HepG2 (cell line): ENCODE results near the gene CLEC11A. TPM values are rescaled to one million over a fixed set of nuclear protein-coding genes. Genes with fewer than 3 reads are reported as not detected.
"Not testable (repeated sequence)": the region's sequence is repeated elsewhere in the genome, so short reads cannot be mapped to it uniquely, and the experiment has no call there.

Experiments
- ATAC-seq: fragments of 200-7000 bp; cut with Tn5 transposase; 3 replicates; pipeline ENCODE4 v1.9.1; 2020; ENCODE audit warnings: mild to moderate bottlenecking, moderate library complexity
- BruUV-seq: library from RNA; stranded (reverse); fragments of 400-500 nt; replicated peaks from 2 replicates; lab custom pipeline; 2021; lab: Mats Ljungman, UMichigan
- CTCF ChIA-PET: fragments of 300-600 bp; formaldehyde crosslinking; extraction: SDS; loops from one replicate; lab custom pipeline; 2021; ENCODE audit warnings: low total read pairs, inconsistent platforms, low intra/inter-chr PET ratio; lab: Yijun Ruan, JAX
- POLR2A ChIA-PET: fragments of 350-600 bp; sonication (Branson Sonifier 250); formaldehyde crosslinking; loops from one replicate; lab custom pipeline; 2020; ENCODE audit warnings: antibody characterized with exemption, inconsistent platforms; lab: Yijun Ruan, JAX
- DNase-seq: peaks from one replicate; pipeline ENCODE4 v3.0.0-alpha.2; 2015; ENCODE audit warnings: low spot score
- FAIRE-seq: peaks from 3 replicates; lab custom pipeline; 2011; peaks lifted over from hg19 to GRCh38; lab: Jason Lieb, UNC
- H2AFZ ChIP-seq: one replicate; pipeline ENCODE4 v1.6.1; 2011; ENCODE audit warnings: low read length, inconsistent platforms
- H3K27ac ChIP-seq: fragments of 300-600 bp; 3 replicates; pipeline ENCODE4 v1.8.0; 2011; ENCODE audit warnings: mixed run types, mild to moderate bottlenecking, mixed read lengths, low read length, inconsistent platforms; ENCODE audit not compliant: insufficient read depth; ENCODE audit errors: extremely low read length
- H3K27me3 ChIP-seq, 2 experiments: fragments of 200-600 bp in 1 of 2; 2 replicates in 1 of 2; 3 replicates in 1 of 2; pipeline versions ENCODE4 v1.6.0 to v1.8.0; 2011; ENCODE audit warnings: low read length in 2 of 2, mild to moderate bottlenecking in 2 of 2, moderate library complexity in 2 of 2, inconsistent platforms in 1 of 2; ENCODE audit not compliant: insufficient read depth in 2 of 2, control insufficient read depth in 1 of 2
- H3K36me3 ChIP-seq, 2 experiments: fragments of 200-600 bp in 1 of 2; replicated peaks in 1 of 2; 2 replicates in 1 of 2; 3 replicates in 1 of 2; pipeline versions ENCODE4 v1.5.1 to v1.8.0; 2011; ENCODE audit warnings: low read length in 2 of 2, inconsistent platforms in 1 of 2; ENCODE audit not compliant: insufficient read depth in 2 of 2, control insufficient read depth in 1 of 2
- H3K4me1 ChIP-seq: 2 replicates; pipeline ENCODE4 v1.5.1; 2012; ENCODE audit warnings: low read length, inconsistent platforms; ENCODE audit not compliant: insufficient read depth
- H3K4me2 ChIP-seq: 2 replicates; pipeline ENCODE4 v1.6.0; 2011; ENCODE audit warnings: low read depth, low read length, inconsistent platforms
- H3K4me3 ChIP-seq, 3 experiments: fragments of 200-600 bp in 1 of 3; sonication (generic), shearing (Covaris generic) in 1 of 3; replicated peaks in 1 of 3; 2 replicates each; pipeline ENCODE4 v1.5.1; 2011 to 2016; ENCODE audit warnings: low read length in 3 of 3, inconsistent platforms in 2 of 3, low read depth in 2 of 3, mild to moderate bottlenecking in 2 of 3, control low read depth in 1 of 3, mixed read lengths in 1 of 3; ENCODE audit not compliant: insufficient read depth in 1 of 3
- H3K79me2 ChIP-seq: one replicate; pipeline ENCODE4 v1.6.1; 2011; ENCODE audit warnings: low read length, inconsistent platforms; ENCODE audit not compliant: insufficient read depth
- H3K9ac ChIP-seq: 2 replicates; pipeline ENCODE4 v1.6.0; 2011; ENCODE audit warnings: mild to moderate bottlenecking, low read depth, low read length, inconsistent platforms; ENCODE audit not compliant: insufficient read depth
- H3K9me3 ChIP-seq: 2 replicates; pipeline ENCODE4 v1.5.1; 2012; ENCODE audit warnings: mild to moderate bottlenecking, low read length
- H4K20me1 ChIP-seq: 2 replicates; pipeline ENCODE4 v1.6.0; 2011; ENCODE audit warnings: inconsistent platforms, mild to moderate bottlenecking, low read length, moderate library complexity; ENCODE audit not compliant: insufficient read depth
- KIAA2018 ChIP-seq: sonication (generic); formaldehyde crosslinking; IDR thresholded peaks from 2 replicates; pipeline ENCODE4 v1.5.0; 2020; ENCODE audit warnings: mild to moderate bottlenecking, missing genetic modification reagents, borderline replicate concordance
- ZMYM3 ChIP-seq: sonication (generic); formaldehyde crosslinking; IDR thresholded peaks from 2 replicates; pipeline ENCODE4 v1.5.1; 2020; ENCODE audit warnings: mild to moderate bottlenecking, missing genetic modification reagents
- ZNF512 ChIP-seq: sonication (generic); formaldehyde crosslinking; IDR thresholded peaks from 2 replicates; pipeline ENCODE4 v1.4.0; 2020; ENCODE audit warnings: mild to moderate bottlenecking, missing genetic modification reagents
- WGBS: methylation state at CpG from one replicate; pipeline ENCODE4 v1.1.6; 2017; ENCODE audit warnings: low lambda C conversion rate; 5-methylcytosine and 5-hydroxymethylcytosine counted together
- in situ Hi-C: cut with HindIII; loops from 2 replicates; pipeline ENCODE4 v1.10.0; 2017; ENCODE audit warnings: low pct_unique_long_range_greater_than_20kb; ENCODE audit not compliant: extremely low pct_ligation_motif_present
- intact Hi-C: fragments of 100-400 bp; cut with micrococcal nuclease; formaldehyde crosslinking; loops from one replicate; pipeline ENCODE4 v1.10.0; 2022; ENCODE audit not compliant: unreplicated experiment
- polyA plus RNA-seq, 8 experiments: library from polyadenylated mRNA; depleted of rRNA in 3 of 8; stranded (reverse) in 7 of 8; unstranded in 1 of 8; fragments of >200 nt; fragmentation: Illumina TruSeq in 4 of 8; extraction: Trizol in 4 of 8; gene quantifications; 2 replicates each; pipeline versions ENCODE4 v1.2.1 to v1.2.3, GENCODE V29; 2011 to 2016; ENCODE audit warnings: low read depth in 4 of 8, missing spikeins in 1 of 8, mixed read lengths in 1 of 8; ENCODE audit not compliant: insufficient read depth in 1 of 8
- total RNA-seq, 5 experiments: library from RNA; depleted of rRNA; stranded (reverse); fragments of >200 nt; fragmentation: Illumina TruSeq; extraction: Trizol; gene quantifications; 2 replicates each; pipeline ENCODE4 v1.2.3, GENCODE V29; 2016; ENCODE audit warnings: low read depth in 1 of 5

The CLEC11A gene
- total and polyA plus RNA-seq, 2 of the 13 experiments (the other 11 are each of a cell fraction or from before 2014, with no cell fraction given), result not detected

DNA sequence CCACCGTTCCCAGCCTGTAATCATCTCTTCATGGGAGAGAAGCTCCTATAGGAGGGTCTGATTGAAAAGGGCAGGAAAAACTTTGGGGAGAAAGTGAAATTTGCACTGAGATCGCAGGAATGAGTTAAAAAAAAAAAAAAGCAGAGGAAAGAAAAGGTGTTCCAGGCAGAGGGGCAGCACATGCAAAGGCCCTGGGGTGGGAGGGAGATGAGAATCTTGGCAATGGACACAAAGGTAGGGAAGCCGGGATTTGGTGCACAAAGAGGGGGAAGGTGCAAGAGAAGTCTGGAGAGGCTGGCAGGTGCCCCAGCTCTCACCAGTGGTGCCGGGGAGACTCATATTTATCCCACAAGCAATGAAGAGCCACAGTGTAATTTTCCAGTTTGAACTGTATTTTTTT lies 30.7 kb downstream of the CLEC11A start (continued):
- TF ChIP-seq KIAA2018 (CRISPR knock-in tag) (no peak), ZNF512 (CRISPR knock-in tag) (no peak), ZMYM3 (no peak)

DNA sequence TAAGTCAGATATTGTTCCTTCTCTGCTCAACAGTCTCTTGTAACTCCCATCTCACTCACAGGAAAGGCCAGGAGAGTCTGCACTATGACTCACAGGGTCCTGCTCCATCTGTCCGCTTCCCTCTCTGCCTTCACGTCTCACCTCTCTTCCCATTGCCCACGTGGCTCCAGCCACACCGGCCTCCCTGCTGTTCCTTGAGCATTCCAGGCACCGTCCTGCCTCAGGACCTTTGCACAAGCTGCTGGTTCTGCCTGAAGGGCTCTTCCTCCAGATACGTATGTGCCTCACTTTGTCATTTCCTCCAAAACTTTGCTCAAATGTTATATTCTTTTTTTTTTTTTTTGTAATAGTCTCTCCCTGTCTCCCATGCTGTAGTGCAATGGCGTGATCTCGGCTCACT lies 33.1 kb downstream of the CLEC11A start:
- H3K36me3 ChIP-seq, intact Hi-C loops, H3K27ac ChIP-seq, H3K4me1 ChIP-seq, in situ Hi-C loops, H3K4me2 ChIP-seq, H3K4me3 ChIP-seq, H4K20me1 ChIP-seq, FAIRE-seq, H2AFZ ChIP-seq, H3K27me3 ChIP-seq, H3K9me3 ChIP-seq, POLR2A ChIA-PET, H3K9ac ChIP-seq, DNase-seq, CTCF ChIA-PET, BruUV-seq, H3K79me2 ChIP-seq, ATAC-seq: not testable (repeated sequence)
- WGBS, result 34% methylated on average over 8 of the region's 8 CpGs

GRCh38 chr19:50757624-50758023 lies 34.5 kb downstream of the CLEC11A start:
- H3K4me1 ChIP-seq, H3K9ac ChIP-seq, intact Hi-C loops, ATAC-seq, POLR2A ChIA-PET, H3K27ac ChIP-seq, H3K4me3 ChIP-seq, H3K36me3 ChIP-seq, BruUV-seq, H3K9me3 ChIP-seq, DNase-seq, H3K79me2 ChIP-seq, H2AFZ ChIP-seq, FAIRE-seq, H3K27me3 ChIP-seq, in situ Hi-C loops, H4K20me1 ChIP-seq, H3K4me2 ChIP-seq, CTCF ChIA-PET: not testable (repeated sequence)
- WGBS, result 40% methylated on average over 3 of the region's 3 CpGs
